SU-DHL-6 (cell line): ENCODE results near the gene CDH24.

ENCODE experiments used
- EZH2phosphoT487 ChIP-seq: fragments of 200-600 bp; sonication (generic), shearing (Covaris generic); conservative IDR thresholded peaks from 2 replicates; pipeline ENCODE4 v1.6.1; 2018; ENCODE audit warnings: mild to moderate bottlenecking, antibody characterized with exemption, low read length, moderate library complexity, mixed read lengths
- TF ChIP-seq, protein P1 (sequence below): fragments of 200-600 bp; sonication (generic); IDR thresholded peaks from one replicate; pipeline ENCODE4 v1.5.1; 2017; ENCODE audit warnings: antibody characterized with exemption, mild to moderate bottlenecking, low read length, moderate library complexity; ENCODE audit not compliant: insufficient read depth, poor library complexity, severe bottlenecking

DNA sequence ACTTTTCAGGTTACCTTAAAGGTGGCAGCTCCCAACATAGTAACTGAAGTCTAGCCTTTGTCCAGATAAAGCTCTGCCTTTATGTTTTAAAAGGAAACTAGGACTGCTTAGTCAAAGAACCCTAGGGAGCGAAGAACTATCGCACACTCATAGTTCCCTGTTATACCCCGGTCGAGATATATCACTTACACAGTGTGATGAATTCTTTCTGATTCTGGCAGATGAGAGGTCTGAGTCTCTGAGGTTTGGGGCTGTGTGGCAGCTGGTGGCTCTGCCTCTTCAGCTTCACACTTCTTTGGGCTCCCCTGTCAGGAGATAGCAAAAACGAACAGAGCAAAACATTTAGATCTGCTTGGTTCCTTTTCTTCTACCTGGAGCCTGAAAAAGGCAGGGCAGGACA, 20.6 kb upstream of the CDH24 start:
- TF ChIP-seq, protein P1, sequence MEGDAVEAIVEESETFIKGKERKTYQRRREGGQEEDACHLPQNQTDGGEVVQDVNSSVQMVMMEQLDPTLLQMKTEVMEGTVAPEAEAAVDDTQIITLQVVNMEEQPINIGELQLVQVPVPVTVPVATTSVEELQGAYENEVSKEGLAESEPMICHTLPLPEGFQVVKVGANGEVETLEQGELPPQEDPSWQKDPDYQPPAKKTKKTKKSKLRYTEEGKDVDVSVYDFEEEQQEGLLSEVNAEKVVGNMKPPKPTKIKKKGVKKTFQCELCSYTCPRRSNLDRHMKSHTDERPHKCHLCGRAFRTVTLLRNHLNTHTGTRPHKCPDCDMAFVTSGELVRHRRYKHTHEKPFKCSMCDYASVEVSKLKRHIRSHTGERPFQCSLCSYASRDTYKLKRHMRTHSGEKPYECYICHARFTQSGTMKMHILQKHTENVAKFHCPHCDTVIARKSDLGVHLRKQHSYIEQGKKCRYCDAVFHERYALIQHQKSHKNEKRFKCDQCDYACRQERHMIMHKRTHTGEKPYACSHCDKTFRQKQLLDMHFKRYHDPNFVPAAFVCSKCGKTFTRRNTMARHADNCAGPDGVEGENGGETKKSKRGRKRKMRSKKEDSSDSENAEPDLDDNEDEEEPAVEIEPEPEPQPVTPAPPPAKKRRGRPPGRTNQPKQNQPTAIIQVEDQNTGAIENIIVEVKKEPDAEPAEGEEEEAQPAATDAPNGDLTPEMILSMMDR = no peak
- no peak for TF ChIP-seq EZH2phosphoT487
